ENCODE measurements around the gene MAP1LC3B.
"Not testable (repeated sequence)": the region's sequence is repeated elsewhere in the genome, so short reads cannot be mapped to it uniquely, and the experiment has no call there.

Gene MAP1LC3B

GRCh38 chr16:87361916-87362619 lies 30.1 kb upstream of the MAP1LC3B start:
- no peak for DNase-seq

DNA sequence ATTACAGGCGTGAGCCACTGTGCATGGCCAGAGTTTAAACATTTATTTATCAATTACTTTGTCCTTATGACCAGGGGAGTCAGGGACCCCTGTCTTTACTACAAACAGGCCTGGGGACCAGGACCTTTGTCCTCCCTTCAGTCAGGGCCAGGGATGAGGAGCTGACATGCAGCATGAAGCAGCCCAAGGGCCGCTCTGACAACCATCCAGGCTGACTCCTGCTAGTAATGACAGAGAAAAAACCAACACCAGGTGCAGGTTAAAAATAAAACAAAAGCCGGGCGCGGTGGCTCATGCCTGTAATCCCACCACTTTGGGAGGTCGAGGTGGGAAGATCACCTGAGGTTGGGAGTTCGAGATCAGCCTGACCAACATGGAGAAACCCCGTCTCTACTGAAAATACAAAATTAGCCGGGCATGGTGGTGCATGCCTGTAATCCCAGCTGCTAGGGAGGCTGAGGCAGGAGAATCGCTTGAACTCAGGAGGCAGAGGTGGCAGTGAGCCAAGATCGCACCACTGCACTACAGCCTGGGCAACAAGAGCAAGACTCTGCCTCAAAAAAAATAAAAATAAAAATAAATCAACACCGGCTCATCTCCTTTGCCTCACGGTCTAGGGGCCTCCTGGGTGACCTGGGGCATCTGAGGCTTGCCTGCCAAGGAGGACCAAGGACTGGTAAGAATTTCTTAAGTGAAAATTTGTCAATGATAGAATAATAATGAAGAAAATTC lies 29.1 kb upstream of the MAP1LC3B start:
- not testable (repeated sequence) for DNase-seq

DNA sequence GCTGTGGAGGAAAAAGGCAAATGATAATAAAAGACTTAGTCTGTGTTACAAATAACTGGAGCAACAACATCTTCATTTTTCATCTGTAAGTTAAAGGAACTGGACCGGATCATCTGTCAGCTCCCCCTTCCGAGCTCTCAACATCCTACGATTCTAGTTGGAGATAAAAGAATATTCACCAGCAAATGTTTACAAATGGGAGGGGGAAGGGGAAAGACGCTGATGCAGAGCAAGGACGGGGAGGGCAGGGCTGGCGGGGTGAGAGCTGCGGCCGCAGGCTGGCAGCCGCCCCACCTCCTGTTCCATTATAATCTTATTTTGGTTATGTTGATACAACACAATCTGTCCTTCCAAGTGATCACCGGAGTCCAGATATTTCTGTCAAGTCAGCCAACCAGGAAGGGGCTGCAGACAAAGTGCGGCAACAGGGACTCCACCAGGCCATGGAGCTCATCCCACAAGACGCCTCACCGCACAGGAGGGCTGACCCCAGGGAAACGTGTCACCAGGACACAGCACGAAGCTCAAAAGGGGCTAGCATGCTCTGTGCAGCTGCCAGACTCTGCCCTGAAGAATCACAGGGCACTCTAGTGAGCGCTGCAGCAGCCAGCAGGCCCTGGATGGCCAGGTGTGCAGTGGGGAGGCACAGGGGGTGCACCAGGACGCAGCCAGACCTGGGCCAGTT lies 28.2 kb upstream of the MAP1LC3B start:
- no peak for DNase-seq

DNA sequence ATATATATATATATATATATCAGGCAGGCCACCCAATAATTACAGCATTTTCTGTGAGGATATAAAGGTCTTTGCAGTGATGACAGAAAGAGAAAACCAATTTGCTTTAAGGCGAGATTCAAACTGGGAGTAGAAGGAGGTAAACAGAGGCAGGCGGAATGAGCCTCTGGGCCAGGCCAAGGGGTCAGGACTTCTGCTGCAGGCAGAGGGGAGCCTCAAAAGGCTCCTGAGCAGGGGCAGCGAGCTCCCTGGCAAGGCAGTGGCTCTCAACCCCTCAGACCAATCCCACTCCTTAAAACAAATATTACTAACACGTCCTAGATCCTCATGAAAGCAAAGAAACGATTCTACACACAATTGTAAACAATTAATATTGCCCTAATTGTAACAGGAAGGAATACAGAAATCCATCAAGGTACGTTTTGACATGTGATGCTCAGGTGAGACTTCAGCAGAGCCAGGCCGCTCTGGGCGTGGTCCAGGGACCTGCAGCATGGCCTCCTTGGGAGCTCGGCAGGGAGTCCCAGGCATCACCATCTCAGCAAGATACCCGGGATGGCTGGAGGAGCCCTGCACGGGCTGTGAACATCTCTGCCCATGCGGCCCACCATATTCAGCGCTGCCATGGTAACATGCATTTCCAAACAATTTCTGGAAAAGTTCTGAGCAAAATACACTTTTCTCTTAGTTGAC lies 27.0 kb upstream of the MAP1LC3B start:
- DNase-seq, result no peak

DNA sequence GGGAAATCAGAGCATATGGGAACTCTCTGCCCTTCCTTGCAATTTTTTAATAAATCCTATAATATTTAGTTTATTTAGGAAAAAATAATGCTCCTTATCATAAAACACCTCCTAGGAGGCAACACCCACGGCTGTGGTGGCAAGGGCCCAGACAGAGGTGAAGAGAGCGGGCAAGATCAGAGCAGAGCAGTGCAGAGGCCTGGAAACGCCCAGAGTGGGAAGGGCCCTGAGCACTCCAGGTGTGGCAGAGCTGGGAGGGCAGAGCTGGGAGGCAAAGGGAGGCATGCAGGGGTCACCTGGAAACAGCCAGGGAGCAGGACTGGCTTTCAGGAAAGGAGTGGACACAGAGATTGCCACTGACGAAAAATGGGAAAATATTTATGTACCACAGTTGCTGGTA lies 25.8 kb upstream of the MAP1LC3B start:
- DNase-seq, result no peak

DNA sequence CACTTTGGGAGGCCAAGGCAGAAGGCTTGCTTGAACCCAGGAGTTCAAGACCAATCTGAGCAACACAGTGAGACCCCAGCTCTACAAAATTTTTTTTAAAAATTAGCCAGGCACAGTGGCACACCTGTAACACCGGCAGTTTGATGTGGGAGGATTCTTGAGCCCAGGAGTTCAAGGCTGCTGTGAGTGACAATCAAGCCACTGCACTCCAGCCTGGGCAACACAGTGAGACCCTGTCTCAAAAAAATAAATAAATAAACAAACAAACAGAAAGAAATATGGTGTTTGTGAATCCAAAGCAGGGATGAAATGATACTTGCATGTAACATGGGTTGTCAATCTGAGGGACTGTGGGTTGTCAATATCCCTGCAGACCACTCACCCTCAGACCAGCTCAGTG lies 25.2 kb upstream of the MAP1LC3B start:
- DNase-seq, result no peak

DNA sequence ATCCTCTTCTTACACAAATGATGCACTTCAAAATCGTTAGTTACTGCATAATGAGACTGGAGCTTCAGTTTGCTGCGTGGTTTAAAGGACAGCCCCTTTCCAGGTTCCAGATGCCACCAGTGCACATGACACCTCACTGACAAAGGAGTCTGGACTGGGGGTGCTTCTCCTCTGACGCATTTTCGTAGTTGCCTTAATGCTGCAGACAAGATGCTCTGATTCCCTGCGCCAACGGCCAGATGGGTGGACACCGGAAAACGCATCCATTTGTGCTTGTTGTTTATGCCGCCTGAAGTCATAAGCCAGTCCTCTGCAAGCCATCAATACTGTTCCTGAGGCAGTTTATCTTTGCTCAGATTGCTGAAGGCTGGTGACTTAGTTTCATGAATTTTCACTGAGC lies 24.6 kb upstream of the MAP1LC3B start:
- no peak for DNase-seq

- DNase-seq, result no peak
Observed at GRCh38 chr16:87368029-87368770, 23.9 kb upstream of the MAP1LC3B start.

DNA sequence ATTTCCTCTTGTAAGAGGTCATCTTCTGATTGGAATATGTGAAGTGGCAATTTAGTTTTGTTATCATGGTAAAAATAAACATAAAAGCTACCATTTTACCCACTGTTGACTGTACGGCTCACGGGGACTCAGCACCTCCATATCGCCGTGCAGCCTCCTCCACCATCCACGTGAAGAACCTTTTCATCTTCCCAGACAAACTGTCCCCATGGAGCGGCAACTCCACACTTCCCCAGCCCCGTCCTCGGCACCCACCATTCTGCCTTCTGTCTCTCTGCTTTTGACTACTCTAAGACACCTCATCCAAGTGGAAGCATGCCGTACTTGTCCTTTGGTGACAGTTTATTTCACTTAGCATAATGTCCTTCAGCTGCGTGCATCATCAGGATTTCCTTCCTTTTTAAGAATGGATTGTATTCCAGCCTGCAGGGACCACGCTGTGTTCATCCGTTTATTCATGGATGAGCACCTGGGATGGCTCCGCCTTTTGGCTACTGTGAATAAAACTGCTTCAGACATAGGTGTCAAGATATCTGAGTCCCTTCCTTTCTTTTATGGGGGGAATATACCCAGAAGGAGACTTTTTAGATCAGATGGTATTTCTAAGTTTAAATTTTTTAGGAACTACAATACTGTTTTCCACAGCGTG lies 22.9 kb upstream of the MAP1LC3B start:
- no peak for DNase-seq

DNA sequence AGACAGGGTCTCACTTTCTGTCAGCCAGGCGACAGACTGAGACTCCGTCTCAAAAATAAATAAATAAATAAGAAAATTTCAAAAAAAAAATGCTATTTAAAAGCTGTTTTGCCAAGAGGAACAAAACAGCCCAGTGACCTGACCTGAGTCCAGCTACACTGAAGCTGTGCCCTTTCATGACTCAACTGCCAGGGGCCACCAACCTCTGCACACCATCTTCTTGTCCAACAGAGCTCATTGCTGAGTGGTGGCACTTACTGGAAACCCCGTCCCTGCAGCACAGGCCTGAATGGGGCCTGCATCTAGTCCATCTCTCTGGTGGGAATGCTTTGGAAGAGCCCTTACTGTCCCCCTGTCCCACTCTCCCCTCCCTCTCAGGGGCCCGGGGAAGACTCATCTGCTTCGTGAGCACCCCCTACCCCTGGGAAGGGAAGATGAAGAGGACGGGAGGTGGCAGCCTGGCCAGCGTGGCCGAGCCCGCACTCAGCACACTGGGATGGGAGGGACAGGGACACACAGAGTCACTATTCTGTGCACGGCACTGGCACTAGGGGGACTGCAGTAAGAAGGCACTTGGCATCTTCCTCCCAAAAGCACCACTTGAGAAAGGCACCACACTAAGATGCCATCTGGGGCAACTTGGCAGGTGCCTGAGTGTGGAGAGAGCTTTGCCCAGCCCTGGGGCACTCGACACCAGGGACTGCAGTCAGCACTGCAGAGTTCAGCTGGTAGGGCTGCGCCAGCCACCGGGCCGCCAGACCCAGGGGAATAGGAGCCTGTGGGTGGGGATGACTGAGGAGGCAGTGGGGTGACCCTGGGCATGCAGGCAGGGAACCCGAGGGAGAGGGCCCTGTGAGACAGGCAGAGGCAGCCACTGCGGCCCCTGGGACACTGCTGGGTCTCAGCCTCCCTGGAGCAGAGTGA lies 22.1 kb upstream of the MAP1LC3B start:
- no peak for DNase-seq

DNA sequence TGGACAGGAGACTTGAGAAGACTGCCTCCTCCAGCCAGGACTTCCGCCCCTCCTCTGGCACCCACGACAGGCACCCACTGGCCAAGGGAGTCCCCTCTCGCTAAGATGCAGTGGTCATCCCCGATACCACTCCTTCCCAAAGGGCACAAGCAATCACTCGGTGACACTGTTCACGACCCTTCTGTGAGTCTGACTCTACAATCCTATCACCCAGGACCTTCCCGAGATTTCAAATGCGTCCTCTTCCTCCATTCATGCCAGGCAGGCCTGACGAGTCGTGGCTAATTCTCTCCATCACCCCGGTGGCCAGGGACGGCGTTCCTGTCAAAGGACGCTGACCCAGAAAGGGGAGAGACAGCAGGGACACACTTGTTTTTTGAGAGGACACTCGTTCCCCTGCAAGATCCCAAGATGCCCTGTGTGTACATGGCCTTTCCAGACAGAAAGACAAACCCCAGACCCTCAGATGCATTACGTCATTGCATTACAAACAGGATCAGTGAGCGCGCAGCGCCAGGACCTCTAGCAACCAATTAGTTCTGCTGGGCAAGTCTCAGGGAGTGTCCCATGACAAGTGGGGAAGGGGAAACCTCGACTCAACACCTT lies 20.8 kb upstream of the MAP1LC3B start:
- no peak for DNase-seq

- DNase-seq, result no peak
Observed at GRCh38 chr16:87372305-87372704, 19.8 kb upstream of the MAP1LC3B start.

GRCh38 chr16:87374313-87374712 lies 17.8 kb upstream of the MAP1LC3B start:
- DNase-seq, result no peak

- DNase-seq, result no peak
Observed at GRCh38 chr16:87375426-87376135, 16.6 kb upstream of the MAP1LC3B start.

DNA sequence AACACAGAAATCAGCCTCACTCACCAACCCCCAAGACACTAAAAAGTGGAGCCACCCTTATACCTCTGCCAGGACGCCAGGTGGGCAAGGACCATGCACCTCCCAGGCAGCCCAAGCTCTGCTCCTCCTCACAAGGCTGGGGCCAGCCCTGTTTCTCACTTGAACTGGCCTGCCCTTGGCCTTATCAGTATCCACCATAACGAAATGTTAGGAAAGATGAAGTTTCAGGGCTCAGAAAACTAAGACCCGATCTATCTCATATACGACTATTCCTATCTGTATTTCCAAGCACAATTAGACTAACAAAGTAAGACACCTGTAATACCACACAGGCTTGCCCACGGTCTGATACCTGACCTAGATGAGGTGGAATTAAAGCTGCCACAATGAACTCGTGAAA lies 15.5 kb upstream of the MAP1LC3B start:
- DNase-seq, result no peak

DNA sequence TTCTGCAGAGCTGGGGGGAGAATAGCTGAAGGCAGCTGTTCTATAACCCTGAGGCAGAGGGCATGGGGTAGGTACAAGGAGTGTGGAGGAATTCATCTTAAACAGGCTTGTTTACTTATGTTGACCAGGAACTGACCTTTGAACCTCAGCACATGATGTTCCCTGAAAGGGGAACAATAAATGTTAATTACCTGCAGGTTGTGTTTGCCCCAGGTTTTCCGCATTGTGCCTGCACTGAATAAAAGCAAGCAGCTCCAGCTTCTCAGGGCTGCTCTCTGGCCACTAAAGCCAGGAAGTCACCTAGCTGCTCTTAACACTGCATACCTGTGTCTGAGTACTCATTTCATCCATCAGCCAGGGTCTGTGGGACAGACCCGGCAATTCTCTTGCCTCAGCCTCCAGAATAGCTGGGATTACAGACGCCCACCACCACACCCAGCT lies 12.8 kb upstream of the MAP1LC3B start:
- DNase-seq, result not testable (repeated sequence)

GRCh38 chr16:87380403-87380802 lies 11.7 kb upstream of the MAP1LC3B start:
- DNase-seq, result no peak

DNA sequence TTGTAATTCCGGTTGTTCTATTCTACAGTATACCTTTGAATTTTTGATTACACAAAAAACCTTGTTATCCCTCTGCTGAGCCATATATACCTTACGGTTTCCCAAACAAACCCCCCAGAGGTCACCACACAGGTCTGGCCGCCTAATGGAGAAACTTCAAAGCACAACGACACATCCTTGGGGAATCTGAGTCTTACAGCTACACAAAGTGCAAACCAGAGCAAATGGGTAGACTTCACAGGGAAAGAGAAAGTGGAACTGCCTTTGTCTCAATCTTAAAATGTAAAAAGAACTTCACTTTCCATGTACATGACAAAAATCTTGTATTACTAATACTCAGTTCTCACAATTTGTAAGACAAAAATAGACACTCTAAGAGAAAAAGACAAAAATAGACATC lies 11.3 kb upstream of the MAP1LC3B start:
- DNase-seq, result no peak

DNA sequence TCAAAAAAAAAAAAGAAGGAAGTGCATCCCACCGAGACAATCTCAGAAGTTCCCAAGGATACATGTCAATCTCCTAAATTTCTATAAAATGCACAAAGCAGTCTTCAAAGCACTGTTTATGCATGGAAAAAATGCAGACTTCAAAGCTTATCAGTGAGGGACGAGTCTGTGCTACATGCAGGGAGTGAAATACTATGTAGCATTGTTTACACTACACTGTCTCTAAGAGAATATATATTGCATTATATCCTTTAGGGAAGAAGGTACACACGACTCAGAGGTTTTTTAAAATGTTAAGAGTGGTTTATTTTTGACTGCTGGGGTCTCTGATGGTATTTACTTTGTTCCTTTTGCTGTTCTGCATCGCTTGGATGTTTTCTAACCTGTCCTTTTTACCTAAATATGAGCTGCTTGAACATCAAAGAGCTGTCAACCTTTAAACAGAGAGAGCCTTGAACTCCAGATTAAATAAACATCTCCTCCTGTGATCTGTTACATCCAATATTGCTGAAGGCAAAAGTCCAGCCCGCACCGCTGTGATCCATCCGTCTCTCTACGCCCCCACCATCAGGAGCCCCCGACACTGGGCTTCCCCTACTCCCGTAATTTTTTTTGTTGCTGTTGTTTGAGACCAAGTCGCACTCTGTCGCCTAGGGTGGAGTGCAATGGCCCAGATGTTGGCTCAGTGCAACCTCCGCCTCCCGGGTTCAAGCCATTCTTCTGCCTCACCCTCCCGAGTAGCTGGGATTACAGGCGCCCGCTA lies 9.9 kb upstream of the MAP1LC3B start:
- DNase-seq, result no peak
